GM21423 (cell line): ENCODE data around the gene SLC3A2.

Source experiments
- ATAC-seq: cut with Tn5 transposase; IDR thresholded peaks from one replicate; pipeline ENCODE4 v1.9.1; 2021; ENCODE audit warnings: mild to moderate bottlenecking, moderate library complexity; ENCODE audit not compliant: unreplicated experiment

The SLC3A2 gene

GRCh38 chr11:62879235-62879978, 1.3 kb upstream of the SLC3A2 start:
- no peak for ATAC-seq

- ATAC-seq, result peak; percentile 6
These were observed 379 bp upstream of the SLC3A2 start for GRCh38 chr11:62880231-62880802.

DNA sequence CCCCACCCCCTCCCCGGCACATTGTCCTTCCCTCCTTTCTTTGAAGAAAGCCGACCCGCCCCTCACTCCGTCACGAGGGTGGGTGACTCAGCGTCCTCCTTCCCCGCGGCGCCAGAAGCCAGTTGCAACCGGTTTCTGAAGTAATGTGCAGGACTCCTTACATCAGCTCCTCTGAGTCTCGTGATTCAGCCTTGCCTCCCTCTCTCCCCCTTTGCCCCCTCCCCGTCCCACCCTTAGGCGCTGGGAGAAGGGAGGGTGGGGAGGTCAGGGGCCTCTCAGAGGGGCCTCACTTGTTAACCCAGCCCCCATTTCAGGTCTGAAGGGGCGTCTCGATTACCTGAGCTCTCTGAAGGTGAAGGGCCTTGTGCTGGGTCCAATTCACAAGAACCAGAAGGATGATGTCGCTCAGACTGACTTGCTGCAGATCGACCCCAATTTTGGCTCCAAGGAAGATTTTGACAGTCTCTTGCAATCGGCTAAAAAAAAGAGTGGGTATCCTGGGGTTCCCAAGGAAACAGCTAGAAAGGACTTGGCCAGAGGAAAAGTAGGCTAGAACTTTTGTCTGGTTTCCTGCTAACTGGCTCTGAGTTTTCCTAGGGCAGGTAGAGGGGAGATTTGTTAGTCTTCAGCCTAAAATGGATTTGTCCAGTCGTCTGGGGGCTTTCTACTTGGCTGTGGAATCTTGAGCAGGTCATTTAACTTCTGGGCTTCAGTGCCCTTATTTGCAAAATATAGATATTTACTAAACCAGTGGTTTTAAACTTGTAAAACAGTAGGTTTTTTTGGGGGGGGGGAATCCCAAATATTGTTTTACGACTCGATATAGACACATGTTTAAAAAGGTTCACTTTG, 1.1 kb downstream of the SLC3A2 start:
- peak; percentile 40 for ATAC-seq

DNA sequence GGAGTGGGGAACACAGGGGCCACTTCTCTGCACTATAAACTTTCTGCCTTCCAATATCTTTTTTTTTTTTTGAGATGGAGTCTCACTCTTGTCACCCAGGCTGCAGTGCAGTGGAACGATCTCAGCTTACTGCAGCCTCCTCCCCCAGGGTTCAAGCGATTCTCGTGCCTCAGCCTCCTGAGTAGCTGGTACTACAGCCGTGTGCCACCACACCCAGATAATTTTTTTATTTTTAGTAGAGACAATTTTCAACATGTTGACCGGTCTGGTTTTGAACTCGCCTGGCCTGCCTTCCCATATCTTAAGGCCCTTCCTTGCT, 1.7 kb downstream of the SLC3A2 start:
- ATAC-seq, result no peak

DNA sequence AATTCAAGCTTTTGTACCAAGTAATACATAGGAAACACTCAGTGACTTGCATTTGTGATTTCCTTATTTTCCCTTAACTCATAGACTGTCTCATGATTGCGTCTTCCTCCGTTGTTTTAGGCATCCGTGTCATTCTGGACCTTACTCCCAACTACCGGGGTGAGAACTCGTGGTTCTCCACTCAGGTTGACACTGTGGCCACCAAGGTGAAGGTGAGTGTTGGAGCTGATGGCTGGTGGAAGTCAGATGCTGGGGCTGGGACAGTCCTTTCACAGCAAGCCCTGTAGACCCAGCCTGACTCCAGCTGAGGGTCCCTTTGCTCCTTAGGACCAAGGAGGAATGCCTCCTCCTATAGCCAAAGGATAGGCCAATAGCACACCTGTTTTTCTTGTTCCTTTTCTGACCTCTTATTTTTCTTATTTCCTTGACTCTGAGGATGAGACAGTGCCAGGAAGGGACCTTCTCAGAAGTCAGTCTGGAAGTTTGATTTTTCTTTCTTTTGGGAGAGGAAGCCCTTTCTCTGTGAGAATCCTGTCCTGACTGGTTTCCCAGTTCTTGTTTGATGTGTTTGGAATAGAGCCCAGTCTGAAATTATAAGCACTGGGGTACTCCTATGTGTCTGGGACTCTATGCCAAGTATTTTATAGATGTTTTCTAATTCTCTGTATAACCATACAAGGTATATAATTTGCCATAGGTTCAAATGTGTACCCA, 2.2 kb downstream of the SLC3A2 start:
- ATAC-seq, result no peak

DNA sequence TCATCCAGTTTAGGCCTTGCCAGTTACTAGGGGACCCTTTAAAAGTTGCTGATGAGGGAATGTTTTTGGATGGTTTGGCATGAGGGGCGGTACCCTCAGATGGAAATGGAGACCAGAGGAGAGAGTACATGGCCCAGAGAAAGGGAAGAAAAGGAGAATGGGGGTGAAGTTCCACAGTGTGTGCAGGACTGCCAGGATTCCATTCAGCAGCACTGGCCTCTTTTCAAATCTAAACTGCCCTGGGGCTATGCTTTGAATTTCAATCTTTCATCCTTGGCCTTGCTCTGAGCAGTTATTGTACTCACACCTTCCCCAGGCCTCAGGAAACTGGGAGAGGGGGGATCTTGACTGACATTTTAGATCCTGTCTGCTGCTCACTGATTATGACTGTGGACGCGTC, 3.0 kb downstream of the SLC3A2 start:
- no peak for ATAC-seq

DNA sequence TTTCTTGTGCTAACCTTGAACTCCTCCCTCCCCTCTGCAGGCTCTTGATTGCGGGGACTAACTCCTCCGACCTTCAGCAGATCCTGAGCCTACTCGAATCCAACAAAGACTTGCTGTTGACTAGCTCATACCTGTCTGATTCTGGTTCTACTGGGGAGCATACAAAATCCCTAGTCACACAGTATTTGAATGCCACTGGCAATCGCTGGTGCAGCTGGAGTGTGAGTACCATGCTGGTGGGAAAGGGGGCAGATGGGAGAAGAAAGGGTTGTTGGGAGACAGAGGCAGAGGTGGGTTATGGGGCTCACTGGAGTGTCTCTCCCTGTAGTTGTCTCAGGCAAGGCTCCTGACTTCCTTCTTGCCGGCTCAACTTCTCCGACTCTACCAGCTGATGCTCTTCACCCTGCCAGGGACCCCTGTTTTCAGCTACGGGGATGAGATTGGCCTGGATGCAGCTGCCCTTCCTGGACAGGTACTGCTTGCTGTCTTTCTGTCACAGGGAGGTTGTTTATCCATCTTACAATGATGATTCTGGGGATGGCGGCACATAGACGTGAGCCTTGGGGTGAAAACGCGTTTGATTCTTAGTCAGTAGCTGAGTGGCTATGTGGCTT, 4.5 kb downstream of the SLC3A2 start:
- no peak for ATAC-seq

DNA sequence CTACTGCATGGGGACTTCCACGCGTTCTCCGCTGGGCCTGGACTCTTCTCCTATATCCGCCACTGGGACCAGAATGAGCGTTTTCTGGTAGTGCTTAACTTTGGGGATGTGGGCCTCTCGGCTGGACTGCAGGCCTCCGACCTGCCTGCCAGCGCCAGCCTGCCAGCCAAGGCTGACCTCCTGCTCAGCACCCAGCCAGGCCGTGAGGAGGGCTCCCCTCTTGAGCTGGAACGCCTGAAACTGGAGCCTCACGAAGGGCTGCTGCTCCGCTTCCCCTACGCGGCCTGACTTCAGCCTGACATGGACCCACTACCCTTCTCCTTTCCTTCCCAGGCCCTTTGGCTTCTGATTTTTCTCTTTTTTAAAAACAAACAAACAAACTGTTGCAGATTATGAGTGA, 7.7 kb downstream of the SLC3A2 start:
- no peak for ATAC-seq

- ATAC-seq, result no peak
These were observed 8.4 kb downstream of the SLC3A2 start for GRCh38 chr11:62889126-62889483.

GRCh38 chr11:62889484-62890437, 9.1 kb downstream of the SLC3A2 start:
- no peak for ATAC-seq

GRCh38 chr11:62892077-62892922, 11.6 kb downstream of the SLC3A2 start:
- no peak for ATAC-seq

- no peak for ATAC-seq
These were observed 14.8 kb downstream of the SLC3A2 start for GRCh38 chr11:62895501-62895900.

- no peak for ATAC-seq
These were observed 15.4 kb downstream of the SLC3A2 start for GRCh38 chr11:62896049-62896448.

DNA sequence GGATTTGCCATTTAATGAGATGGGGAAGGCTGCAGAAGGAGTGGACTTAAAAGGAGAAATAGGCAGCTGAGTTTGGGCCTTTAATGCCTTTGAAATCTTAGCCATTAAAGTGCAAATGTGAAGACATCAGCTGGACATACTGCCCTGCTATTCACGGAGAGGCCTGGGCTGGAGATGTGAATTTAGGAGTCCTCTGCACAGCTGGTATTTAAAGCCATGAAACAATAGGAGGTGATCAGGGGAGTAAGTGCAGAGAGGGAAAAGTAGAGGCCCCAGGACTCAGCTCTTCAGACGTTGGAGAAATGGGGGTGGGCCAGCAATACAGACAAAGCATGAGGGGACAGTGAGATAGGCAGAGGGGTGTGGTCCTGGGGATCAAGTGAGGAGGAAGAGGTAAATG, 16.6 kb downstream of the SLC3A2 start:
- no peak for ATAC-seq

DNA sequence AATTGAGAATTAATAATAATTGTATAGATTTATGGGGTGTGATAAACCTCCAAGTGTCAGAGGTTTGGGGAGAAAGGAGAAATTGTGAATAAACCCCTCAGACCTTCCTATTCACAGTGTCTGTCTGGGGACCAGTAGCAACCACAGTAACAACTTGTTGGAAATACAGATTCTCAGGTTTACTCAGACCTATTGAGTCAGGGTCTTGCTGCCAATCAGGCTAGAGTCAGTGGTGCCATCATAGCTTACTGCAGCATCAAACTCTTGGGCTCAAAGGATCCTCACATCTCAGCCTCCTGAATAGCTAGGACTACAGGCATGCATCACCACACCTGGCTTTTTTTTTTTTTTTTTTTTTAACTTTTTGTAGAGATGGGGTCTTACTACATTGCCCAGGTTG, 17.3 kb downstream of the SLC3A2 start:
- ATAC-seq, result no peak

- ATAC-seq, result no peak
These were observed 22.2 kb downstream of the SLC3A2 start for GRCh38 chr11:62902932-62903331.

DNA sequence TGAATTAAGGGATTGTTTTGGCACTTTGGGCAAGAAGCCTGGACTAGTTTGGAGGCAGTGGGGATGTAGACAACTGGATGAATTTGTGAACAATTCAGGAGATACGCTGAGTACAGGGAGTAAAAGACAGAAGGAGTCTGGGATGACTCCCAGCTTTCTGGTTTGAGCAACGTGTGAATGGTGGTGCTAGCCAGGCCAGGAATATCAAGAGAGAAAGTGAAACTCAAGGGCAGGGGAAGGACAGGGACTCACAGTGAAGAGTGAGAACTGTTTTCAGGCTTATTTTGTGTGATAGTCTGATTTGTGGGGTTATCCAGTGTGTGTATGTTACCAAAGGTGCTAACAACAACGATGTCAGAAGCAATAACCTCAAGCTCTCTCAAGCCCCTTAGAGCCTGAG, 24.6 kb downstream of the SLC3A2 start:
- no peak for ATAC-seq

DNA sequence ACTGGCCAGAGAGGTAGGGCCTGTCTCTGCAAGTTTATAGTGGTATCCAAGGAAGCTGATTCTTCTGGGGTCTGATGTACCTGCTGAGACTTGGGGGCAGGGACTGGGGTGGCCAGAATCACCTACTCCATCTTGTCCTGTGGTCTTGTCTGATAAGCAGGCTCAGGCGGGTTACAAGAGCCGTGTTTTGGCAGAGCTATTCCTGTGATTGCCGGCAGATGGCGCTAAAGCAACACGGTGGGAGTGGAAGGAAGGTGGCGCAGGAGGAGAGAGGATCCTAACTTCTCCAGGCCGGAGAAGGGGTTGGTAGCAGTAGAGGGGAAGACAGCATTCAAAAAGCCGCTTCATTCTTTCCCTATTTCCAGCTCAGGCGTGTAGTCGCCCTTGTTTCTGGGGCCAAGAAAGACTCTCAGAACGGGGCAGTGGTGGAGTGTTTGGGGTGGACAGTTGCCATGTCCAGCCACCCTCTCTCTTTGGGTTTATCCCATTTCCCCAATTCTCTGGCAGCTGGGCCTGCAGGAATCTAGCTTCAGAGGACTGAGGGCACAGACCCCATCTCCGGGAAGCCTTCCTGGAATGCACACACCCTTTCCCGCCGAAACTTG, 25.3 kb downstream of the SLC3A2 start:
- no peak for ATAC-seq
